Lower leg skin (tissue), 3 donors: ENCODE measurements around the gene CCDC88C.

ENCODE experiments used
- POLR2A ChIP-seq, 2 donors: fragments of 450-650 bp; IDR thresholded peaks; one replicate each; pipeline ENCODE4 v1.6.1; 2016 to 2017; ENCODE audit warnings: antibody characterized with exemption in 2 of 2, mild to moderate bottlenecking in 1 of 2, moderate library complexity in 1 of 2
- TF ChIP-seq, protein P1 (sequence below), 3 donors: fragments of 450-650 bp; IDR thresholded peaks; one replicate each; pipeline ENCODE4 v1.5.1; 2016; ENCODE audit warnings: antibody characterized with exemption in 3 of 3, mild to moderate bottlenecking in 3 of 3, moderate library complexity in 2 of 3

DNA sequence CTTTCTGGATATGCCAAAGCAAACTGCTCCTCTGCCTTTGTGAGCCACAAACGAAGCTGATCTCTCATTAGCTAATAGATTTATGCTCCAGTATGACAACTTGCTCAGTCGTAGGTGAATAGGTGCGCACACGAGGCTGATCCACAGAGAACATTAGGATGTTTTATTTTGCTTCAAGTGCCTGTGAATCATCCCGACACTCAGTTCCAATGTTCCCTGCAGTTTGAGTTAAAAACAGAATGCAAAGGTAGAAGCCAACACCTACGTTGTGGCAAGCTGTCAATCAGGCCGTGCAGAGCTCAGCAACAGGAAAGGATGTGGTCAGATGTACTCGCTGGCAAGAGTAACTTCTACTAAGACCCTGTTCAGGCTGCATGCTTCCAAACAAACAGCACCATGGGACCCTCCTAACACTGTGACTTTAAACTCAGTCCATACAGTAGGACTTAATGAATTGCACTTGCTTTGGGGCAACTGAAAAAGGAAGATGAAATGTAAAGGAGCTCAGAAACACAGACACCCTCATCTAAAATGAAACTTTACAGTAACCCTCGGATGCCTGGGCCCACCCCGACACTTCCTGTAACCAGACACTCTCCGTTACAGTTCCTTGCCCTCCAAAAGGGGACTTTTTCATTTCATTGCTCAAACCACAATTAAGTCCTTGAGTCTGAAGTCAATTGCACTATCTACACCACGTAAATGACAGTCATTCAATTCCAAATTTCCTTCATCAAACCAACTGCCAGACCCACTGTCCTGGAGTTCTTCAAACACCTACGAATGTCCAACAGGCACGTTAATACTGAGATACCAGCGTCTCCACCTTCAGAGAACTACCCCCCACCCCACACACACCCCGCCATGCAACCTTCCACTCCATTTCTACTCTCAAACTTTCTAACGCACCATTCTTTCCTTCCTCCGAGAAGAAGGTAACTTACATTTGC, 1.6 kb downstream of the CCDC88C start:
- no peak for TF ChIP-seq POLR2A (IDR thresholded peaks at IDR 0.05)
- TF ChIP-seq, protein P1, sequence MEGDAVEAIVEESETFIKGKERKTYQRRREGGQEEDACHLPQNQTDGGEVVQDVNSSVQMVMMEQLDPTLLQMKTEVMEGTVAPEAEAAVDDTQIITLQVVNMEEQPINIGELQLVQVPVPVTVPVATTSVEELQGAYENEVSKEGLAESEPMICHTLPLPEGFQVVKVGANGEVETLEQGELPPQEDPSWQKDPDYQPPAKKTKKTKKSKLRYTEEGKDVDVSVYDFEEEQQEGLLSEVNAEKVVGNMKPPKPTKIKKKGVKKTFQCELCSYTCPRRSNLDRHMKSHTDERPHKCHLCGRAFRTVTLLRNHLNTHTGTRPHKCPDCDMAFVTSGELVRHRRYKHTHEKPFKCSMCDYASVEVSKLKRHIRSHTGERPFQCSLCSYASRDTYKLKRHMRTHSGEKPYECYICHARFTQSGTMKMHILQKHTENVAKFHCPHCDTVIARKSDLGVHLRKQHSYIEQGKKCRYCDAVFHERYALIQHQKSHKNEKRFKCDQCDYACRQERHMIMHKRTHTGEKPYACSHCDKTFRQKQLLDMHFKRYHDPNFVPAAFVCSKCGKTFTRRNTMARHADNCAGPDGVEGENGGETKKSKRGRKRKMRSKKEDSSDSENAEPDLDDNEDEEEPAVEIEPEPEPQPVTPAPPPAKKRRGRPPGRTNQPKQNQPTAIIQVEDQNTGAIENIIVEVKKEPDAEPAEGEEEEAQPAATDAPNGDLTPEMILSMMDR (IDR thresholded peaks at IDR 0.05) = no peak
